Fibroblast of skin of left quadriceps (primary cell): ENCODE data around the gene PDE6C.

ENCODE experiments used
- DNase-seq, 2 experiments: peaks; one replicate each; pipeline ENCODE4 v3.0.0-alpha.2; 2013; ENCODE audit warnings: low read depth in 2 of 2

PDE6C gene

GRCh38 chr10:93612311-93612710, at the start of gene PDE6C:
TSS of gene PDE6C (plus strand) at chr10:93612537. CDS start at chr10:93612726, 189 bp downstream.
- no peak for DNase-seq

- DNase-seq: no peak
Observed at GRCh38 chr10:93565446-93565845, 46.9 kb upstream of the PDE6C start.

GRCh38 chr10:93566435-93567276, 45.7 kb upstream of the PDE6C start, which contains the start of gene FFAR4:
TSS of gene FFAR4 (plus strand) at chr10:93566665. CDS start at chr10:93566721, 56 bp downstream.
- no peak for DNase-seq

GRCh38 chr10:93567277-93568104, 44.8 kb upstream of the PDE6C start:
- DNase-seq: no peak

- DNase-seq: no peak
Observed at GRCh38 chr10:93568105-93568390, 44.3 kb upstream of the PDE6C start.

GRCh38 chr10:93570383-93570782, 42.0 kb upstream of the PDE6C start:
- DNase-seq: no peak

GRCh38 chr10:93572606-93573005, 39.7 kb upstream of the PDE6C start:
- DNase-seq: no peak

GRCh38 chr10:93573051-93573909, 39.1 kb upstream of the PDE6C start:
- DNase-seq: no peak

- no peak for DNase-seq
Observed at GRCh38 chr10:93573924-93574323, 38.4 kb upstream of the PDE6C start.

GRCh38 chr10:93576888-93577287, 35.4 kb upstream of the PDE6C start:
- no peak for DNase-seq

- no peak for DNase-seq
Observed at GRCh38 chr10:93577565-93577964, 34.8 kb upstream of the PDE6C start.

GRCh38 chr10:93579089-93579488, 33.2 kb upstream of the PDE6C start:
- DNase-seq: no peak

- DNase-seq: no peak
Observed at GRCh38 chr10:93579985-93580711, 32.2 kb upstream of the PDE6C start.

- DNase-seq: no peak
Observed at GRCh38 chr10:93580828-93581227, 31.5 kb upstream of the PDE6C start.

- DNase-seq: no peak
Observed at GRCh38 chr10:93584445-93584844, 27.9 kb upstream of the PDE6C start.

GRCh38 chr10:93589648-93590562, 22.4 kb upstream of the PDE6C start:
- no peak for DNase-seq

- no peak for DNase-seq
Observed at GRCh38 chr10:93590638-93591037, 21.7 kb upstream of the PDE6C start.

- DNase-seq: no peak
Observed at GRCh38 chr10:93591065-93591808, 21.1 kb upstream of the PDE6C start.

- no peak for DNase-seq
Observed at GRCh38 chr10:93593254-93593653, 19.1 kb upstream of the PDE6C start.

- no peak for DNase-seq
Observed at GRCh38 chr10:93593749-93594148, 18.6 kb upstream of the PDE6C start.
